Effector memory CD4-positive, alpha-beta T cell (primary cell): ENCODE measurements around the gene UPF1.

Experiments
- DNase-seq, 3 donors: peaks; one replicate each; pipeline ENCODE4 v3.0.0-alpha.2; 2020
- H3K27ac ChIP-seq: 2 replicates; pipeline ENCODE4 v1.7.0; 2013; ENCODE audit warnings: mild to moderate bottlenecking, low read length, moderate library complexity; ENCODE audit not compliant: insufficient read depth, poor library complexity, severe bottlenecking
- H3K27me3 ChIP-seq: replicated peaks from 2 replicates; pipeline ENCODE4 v1.7.0; 2013; ENCODE audit warnings: mild to moderate bottlenecking, low read length; ENCODE audit not compliant: insufficient read depth, control insufficient read depth, poor library complexity, severe bottlenecking
- H3K36me3 ChIP-seq: 2 replicates; pipeline ENCODE4 v1.7.0; 2013; ENCODE audit warnings: mild to moderate bottlenecking, low read length, moderate library complexity; ENCODE audit not compliant: control insufficient read depth, insufficient read depth
- H3K4me1 ChIP-seq: 2 replicates; pipeline ENCODE4 v1.7.0; 2013; ENCODE audit warnings: low read length, mild to moderate bottlenecking; ENCODE audit not compliant: control insufficient read depth, insufficient read depth, poor library complexity, severe bottlenecking
- H3K4me3 ChIP-seq: 2 replicates; pipeline ENCODE4 v1.7.0; 2013; ENCODE audit warnings: low read length, low read depth, mild to moderate bottlenecking; ENCODE audit not compliant: insufficient read depth, poor library complexity, severe bottlenecking
- H3K9me3 ChIP-seq: 2 replicates; pipeline ENCODE4 v1.7.0; 2013; ENCODE audit warnings: mild to moderate bottlenecking, low read length, moderate library complexity; ENCODE audit not compliant: control insufficient read depth

The UPF1 gene

DNA sequence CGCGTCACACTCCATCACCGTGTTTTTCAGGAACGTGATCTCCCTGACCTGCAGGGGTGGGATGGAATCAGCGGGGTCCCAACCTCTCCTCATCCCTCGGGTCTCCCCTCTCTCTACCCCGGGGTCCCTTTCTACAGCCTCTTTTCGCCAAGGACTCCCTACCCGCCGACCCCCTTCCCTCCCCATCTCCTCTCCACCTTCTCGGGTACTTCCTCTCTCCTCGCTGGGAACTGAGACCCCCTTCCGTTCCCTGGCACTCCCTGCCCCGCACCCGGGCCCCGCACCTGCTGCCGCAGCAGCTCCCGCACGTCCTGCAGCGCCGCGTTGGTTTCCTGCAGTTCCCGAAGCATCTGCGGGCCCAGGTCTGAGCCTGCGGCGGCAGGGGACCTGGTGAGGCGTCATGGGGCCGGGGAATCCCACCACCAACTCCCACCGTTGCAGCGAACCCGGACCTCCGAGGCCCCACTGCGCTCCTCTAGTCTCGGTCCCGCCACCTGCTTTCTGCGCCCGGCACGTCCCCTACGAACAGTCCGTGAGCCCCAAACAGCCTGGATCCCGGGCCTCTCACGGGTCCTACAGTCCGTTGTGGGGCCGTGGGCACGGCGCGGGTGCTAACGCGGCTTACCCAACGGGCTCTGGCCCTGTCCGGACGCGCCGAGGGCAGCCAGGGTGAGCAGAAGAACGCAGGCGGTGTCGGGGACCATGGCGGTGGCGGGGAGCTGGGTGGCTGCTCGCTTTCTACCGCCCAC is 41.0 kb upstream of the UPF1 start, which contains the start of gene COMP:
Gene COMP (minus strand): TSS at position 740 of the 749 bp plus-strand sequence. CDS start 36 bp downstream, at position 704.
- Histone ChIP-seq H3K9me3 (no peaks in the 10 kb centered on the region), H3K4me3 (peak within 1 kb of the TSS; percentile 29), H3K27me3 (peaks cover 54% of the 10 kb centered on the region), H3K36me3 (no peaks in the 10 kb centered on the region), H3K27ac (no peak within 1 kb of the TSS), H3K4me1 (peaks cover 31% of the 10 kb centered on the region)
- DNase-seq, result no peak

DNA sequence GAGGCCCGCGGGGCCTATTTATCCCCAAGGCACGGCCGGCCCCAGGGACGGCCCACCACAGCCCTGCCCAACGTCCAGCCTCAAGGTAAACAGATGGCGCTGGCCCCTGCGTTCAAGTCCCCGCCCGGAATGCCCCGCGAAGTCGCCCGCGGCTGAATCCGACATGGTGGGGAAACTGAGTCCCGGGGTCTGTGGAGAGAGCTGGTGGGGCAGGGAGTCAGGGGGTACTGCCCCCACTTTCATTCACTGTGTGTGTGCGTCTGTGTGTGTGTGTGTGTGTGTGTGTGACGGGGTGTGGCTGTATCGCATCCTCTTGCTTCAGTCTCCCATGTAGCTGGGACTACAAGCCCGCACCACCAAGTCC is 40.5 kb upstream of the UPF1 start:
- Histone ChIP-seq H3K4me1 (peaks cover 31% of the 10 kb centered on the region), H3K4me3 (no peak overlapping the region), H3K9me3 (no peaks in the 10 kb centered on the region), H3K36me3 (no peaks in the 10 kb centered on the region), H3K27me3 (peaks cover 50% of the 10 kb centered on the region), H3K27ac (no peak overlapping the region)
- no peak for DNase-seq

DNA sequence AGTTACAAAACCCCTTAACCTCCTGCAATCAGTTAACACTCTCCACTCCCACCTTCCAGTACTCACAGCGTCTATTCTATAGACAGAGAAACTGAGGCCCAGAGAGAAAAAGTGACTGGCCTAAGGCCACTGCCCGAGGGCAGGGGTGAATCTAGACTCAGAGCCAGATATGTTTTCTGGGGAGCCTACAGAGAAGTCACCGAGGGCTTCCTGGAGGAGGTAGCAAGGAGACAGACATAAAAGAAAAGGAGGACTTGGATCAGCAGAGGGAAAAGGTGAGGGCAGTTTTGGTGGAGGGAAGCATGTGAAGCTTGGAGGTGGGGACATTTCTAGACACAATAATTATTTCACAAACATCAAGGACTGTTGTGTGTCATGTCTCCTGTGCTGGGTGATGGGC is 39.1 kb upstream of the UPF1 start:
- Histone ChIP-seq H3K27ac (no peak overlapping the region), H3K27me3 (peaks cover 49% of the 10 kb centered on the region), H3K36me3 (no peaks in the 10 kb centered on the region), H3K9me3 (no peaks in the 10 kb centered on the region), H3K4me1 (peaks cover 31% of the 10 kb centered on the region), H3K4me3 (no peak overlapping the region)
- no peak for DNase-seq

DNA sequence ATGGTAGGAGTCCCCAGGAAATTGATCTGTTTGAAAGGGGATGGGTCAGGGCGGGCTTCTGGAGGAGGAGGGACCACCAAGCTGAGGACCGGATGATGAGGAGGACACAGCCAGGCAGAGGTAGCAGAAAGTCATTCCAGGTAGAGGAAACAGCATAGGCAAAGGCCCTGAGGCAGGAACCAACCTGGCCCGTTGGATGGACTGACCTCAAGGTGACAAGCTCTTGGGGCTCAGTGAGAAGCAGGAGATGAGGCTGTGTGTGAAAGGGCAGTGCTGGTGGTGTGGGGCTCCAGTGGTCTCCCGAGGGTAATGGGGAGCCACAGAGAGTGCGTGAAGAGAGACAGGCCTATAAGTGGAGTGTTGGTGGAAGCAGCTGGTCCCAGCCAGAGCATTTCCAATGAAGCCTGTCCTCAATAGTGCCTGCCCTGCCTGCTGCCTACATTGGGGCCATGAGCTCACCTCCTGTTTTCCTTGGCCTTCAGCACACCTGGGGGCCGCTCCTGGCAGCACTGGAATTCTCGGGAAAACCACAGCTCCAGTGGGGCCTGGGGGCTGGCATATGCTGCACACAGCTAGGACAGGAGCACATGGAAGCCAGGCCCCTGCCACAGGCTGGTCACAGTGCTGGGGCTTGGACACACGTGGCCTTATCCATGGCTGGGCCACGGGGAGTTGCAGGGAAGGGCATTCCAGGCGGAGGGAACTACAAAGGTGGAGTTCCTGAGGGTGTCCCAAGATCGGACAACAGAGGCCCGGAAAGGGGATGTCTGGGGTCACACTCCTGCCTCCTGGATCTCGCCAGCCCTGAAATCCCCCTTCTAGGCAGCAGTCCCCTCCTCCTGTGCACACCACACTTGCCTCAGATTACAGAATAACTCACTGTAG is 38.4 kb upstream of the UPF1 start:
- DNase-seq, result no peak
- peaks cover 44% of the 10 kb centered on the region for H3K27me3 ChIP-seq
- H3K4me1 ChIP-seq, result peaks cover 28% of the 10 kb centered on the region
- H3K9me3 ChIP-seq, result no peaks in the 10 kb centered on the region
- no peak overlapping the region for H3K4me3 ChIP-seq
- H3K27ac ChIP-seq, result no peak overlapping the region
- no peaks in the 10 kb centered on the region for H3K36me3 ChIP-seq

DNA sequence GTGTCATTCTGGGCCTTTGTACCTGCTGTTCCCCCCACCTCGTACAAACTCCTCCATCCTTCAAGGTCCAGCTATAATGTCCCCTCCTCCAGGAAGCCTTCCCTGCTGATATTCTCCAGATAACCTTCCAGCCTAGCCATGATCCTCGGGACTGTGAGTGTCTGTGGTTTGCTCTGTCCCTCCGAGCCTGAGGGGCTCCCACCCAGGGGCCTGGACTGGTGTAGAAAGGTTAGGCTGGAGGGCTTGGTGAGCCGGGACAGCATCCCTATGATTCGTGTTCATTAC is 37.8 kb upstream of the UPF1 start:
- peaks cover 23% of the 10 kb centered on the region for H3K4me1 ChIP-seq
- no peak overlapping the region for H3K4me3 ChIP-seq
- no peaks in the 10 kb centered on the region for H3K36me3 ChIP-seq
- peaks cover 38% of the 10 kb centered on the region for H3K27me3 ChIP-seq
- no peak for DNase-seq
- no peak overlapping the region for H3K27ac ChIP-seq
- no peaks in the 10 kb centered on the region for H3K9me3 ChIP-seq

DNA sequence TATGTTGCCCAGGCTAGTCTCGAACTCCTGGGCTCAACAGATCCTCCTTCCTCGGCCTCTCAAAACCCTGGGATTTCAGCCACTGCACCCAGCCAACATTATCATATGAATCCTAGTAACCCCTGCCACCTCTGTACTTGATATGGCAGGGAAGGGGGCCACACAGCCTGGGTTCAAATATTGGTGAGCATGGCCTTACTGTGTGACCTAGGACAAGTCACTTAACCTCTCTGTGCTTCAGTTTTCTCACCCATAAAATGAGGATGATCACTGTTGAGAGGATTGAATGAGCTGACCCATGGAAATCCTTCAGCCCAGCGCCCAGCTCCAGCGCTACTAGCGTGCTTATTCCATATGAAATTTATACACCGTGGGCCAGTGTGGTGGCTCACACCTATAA is 37.1 kb upstream of the UPF1 start:
- peaks cover 15% of the 10 kb centered on the region for H3K4me1 ChIP-seq
- no peak overlapping the region for H3K4me3 ChIP-seq
- H3K27ac ChIP-seq, result no peak overlapping the region
- no peaks in the 10 kb centered on the region for H3K36me3 ChIP-seq
- H3K27me3 ChIP-seq, result peaks cover 31% of the 10 kb centered on the region
- no peak for DNase-seq
- H3K9me3 ChIP-seq, result no peaks in the 10 kb centered on the region

DNA sequence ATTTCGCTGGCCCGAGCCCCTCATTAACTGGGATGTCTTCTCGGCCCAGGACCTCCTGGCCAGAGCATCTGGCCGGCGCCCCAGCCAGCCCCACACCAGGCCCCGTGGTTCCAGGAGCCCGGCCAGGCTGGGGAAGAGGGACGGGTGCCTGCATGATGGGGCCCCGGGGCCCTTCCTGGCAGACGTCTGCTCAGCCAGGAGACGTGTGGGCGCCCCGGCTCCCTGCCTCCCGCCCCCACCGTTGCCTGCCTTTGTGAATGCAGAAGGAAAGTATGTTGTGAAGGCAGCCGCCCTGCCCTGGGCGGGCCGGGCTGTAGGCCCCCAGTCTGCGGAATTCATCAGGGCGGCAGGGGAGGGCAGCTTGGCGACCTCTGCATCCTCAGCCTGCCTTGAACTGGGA is 36.2 kb upstream of the UPF1 start:
- Histone ChIP-seq H3K4me1 (peaks cover 7% of the 10 kb centered on the region), H3K27me3 (peaks cover 23% of the 10 kb centered on the region), H3K4me3 (no peak overlapping the region), H3K36me3 (no peaks in the 10 kb centered on the region), H3K9me3 (no peaks in the 10 kb centered on the region), H3K27ac (no peak overlapping the region)
- DNase-seq, result no peak

DNA sequence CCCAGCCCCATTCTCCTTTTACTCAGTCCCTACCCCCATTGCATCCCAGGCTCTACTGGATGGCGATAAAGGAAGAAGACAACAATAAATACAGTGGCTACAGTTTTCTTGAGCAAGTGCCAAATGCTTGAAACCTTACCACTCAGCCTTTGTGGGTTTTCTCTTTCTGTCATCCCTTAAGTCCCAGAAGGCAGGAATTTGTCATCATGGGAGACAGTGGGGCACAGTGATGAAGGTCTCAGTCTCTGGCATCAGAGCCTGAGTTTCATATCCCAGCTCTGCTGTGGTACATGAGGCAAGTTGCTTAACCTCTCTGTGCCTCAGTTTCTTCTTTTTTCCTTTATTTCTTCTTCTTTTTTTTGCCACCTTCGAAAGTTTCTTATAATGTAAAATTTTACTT is 35.5 kb upstream of the UPF1 start:
- no peak for DNase-seq
- Histone ChIP-seq H3K27me3 (peaks cover 20% of the 10 kb centered on the region), H3K9me3 (no peaks in the 10 kb centered on the region), H3K36me3 (no peaks in the 10 kb centered on the region), H3K4me3 (no peak overlapping the region), H3K4me1 (peaks cover 2% of the 10 kb centered on the region), H3K27ac (no peak overlapping the region)

DNA sequence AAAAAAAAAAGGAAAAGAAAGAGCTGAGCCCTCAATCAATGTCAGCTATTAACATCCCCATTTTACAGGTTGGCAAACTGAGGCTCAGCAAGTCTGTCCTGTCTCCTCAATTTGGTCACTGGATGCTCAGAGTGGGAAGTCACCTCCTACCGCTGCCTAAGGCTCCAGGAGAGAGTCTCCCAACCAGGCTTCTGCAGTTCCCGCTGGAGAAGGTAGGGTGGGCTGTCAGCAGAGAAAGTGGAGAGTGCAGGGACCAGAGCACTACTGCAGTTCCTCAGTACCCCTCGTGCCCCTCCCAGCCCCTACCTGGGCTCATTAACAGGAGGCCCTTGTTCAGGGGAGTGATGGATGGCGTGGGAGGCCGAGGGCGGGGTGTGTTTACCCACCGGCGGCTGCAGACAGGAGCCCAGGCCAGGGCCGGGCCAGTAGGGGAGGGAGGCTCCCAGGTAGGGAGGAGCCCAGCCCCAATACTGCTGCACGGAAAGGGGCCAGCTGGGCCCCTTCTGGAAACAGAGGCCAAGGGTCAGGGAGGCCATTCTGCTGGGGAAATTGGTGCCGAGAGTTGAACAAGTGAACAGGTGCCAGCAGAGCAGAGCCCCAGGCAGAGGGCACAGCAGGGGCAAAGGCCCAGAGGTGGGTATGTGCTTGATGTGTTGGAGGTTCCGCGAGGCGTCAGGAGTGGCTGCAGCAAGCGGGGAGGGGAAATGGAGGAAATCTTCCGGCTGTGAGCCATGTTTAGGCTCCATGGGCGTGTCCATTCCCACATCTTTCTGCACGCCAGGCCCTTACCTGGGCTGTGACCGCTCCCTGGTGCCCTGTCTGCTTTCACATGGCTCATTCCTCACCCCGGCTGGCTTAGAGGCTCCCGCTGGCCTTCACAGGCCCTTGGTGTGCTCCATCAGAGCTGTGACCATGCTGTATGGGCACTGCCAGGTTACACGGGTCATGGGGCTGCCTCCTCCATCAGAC is 33.1 kb upstream of the UPF1 start:
- H3K4me3 ChIP-seq, result no peak overlapping the region
- no peaks in the 10 kb centered on the region for H3K4me1 ChIP-seq
- DNase-seq, result no peak
- H3K36me3 ChIP-seq, result no peaks in the 10 kb centered on the region
- H3K27me3 ChIP-seq, result peaks cover 10% of the 10 kb centered on the region
- H3K9me3 ChIP-seq, result no peaks in the 10 kb centered on the region
- H3K27ac ChIP-seq, result no peak overlapping the region
